Osteoblast (primary cell): ENCODE data around the gene HIBADH. TPM values are rescaled to one million over a fixed set of nuclear protein-coding genes. Genes with fewer than 3 reads are reported as not detected.

Experiments
- DNase-seq: peaks from one replicate; pipeline ENCODE4 v3.0.0; 2011; ENCODE audit warnings: low spot score, mixed read lengths; ENCODE audit not compliant: insufficient read length; ENCODE audit errors: missing footprints
- H2AFZ ChIP-seq: 2 replicates; pipeline ENCODE4 v1.6.0; 2011; ENCODE audit warnings: mild to moderate bottlenecking, low read length
- H3K27ac ChIP-seq: 2 replicates; pipeline ENCODE4 v1.5.1; 2011; ENCODE audit warnings: mild to moderate bottlenecking, low read depth, low read length, moderate library complexity
- H3K27me3 ChIP-seq: 2 replicates; pipeline ENCODE4 v1.6.0; 2012; ENCODE audit warnings: mild to moderate bottlenecking, control low read depth, inconsistent platforms, low read length, moderate library complexity; ENCODE audit not compliant: insufficient read depth
- H3K36me3 ChIP-seq: 2 replicates; pipeline ENCODE4 v1.5.1; 2011; ENCODE audit warnings: mild to moderate bottlenecking, low read length, control low read depth, moderate library complexity; ENCODE audit not compliant: insufficient read depth
- H3K4me1 ChIP-seq: 2 replicates; pipeline ENCODE4 v1.5.1; 2011; ENCODE audit warnings: mild to moderate bottlenecking, low read length, control low read depth, moderate library complexity; ENCODE audit not compliant: insufficient read depth
- H3K4me2 ChIP-seq: 2 replicates; pipeline ENCODE4 v1.6.0; 2011; ENCODE audit warnings: mild to moderate bottlenecking, low read length; ENCODE audit not compliant: insufficient read depth
- H3K4me3 ChIP-seq: fragments of 200-600 bp; sonication (generic); 3 replicates; pipeline ENCODE4 v1.5.1; 2012; ENCODE audit warnings: mild to moderate bottlenecking, low read length, inconsistent platforms; ENCODE audit not compliant: insufficient read depth
- H3K79me2 ChIP-seq: 2 replicates; pipeline ENCODE4 v1.6.0; 2012; ENCODE audit warnings: mild to moderate bottlenecking, low read length, control low read depth, inconsistent platforms; ENCODE audit not compliant: insufficient read depth
- H3K9me3 ChIP-seq: 2 replicates; pipeline ENCODE4 v1.5.1; 2011; ENCODE audit warnings: low read depth, low read length, control low read depth
- H4K20me1 ChIP-seq: 2 replicates; pipeline ENCODE4 v1.6.0; 2012; ENCODE audit warnings: mild to moderate bottlenecking, low read length, control low read depth; ENCODE audit not compliant: insufficient read depth
- total RNA-seq: library from RNA; depleted of rRNA; stranded (reverse); fragments of >200 nt; gene quantifications from 2 replicates; pipeline ENCODE4 v1.2.3, GENCODE V29; 2012
- TF ChIP-seq, protein P1 (sequence below): IDR thresholded peaks from 2 replicates; pipeline ENCODE4 v1.5.1; 2011; ENCODE audit warnings: mild to moderate bottlenecking, low read depth, low read length, moderate library complexity; ENCODE audit errors: extremely low read depth

Gene HIBADH
- total RNA-seq, 1 donor: 76.0 TPM

DNA sequence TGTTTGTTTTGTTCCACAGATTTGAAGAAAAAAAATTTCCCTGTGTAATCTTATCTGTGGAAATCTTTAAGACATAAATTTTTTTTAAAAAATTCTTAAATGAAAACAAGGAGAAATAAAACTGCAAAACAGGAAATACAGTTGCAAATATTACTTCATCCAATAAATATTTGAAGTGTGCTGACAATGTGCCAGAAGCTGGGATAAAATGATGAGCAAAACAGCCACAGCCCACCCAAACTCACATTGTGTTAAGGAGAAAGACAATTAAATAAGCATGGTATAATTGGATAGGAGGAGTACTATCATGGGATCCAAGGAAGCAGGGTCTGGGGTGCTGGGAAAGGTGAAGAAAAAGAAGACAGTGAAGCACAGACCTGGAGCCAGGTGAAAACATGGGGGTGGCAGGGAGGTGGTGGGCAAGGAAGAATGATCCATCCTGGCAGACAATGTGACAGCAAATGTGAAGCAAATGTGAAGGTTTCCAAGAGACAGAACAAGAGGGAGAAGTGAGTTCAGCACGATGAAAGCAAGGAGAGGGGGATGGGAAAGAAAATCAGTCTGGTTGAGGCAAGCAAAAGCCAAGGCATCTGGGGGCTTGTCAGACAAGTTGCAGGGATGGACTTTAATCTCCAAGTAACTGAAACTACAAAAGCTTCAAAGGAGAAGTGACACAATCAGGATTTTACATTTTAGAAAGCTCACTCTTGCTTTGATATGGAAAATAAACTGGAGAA, 135.9 kb downstream of the HIBADH start:
- DNase-seq: no peak

DNA sequence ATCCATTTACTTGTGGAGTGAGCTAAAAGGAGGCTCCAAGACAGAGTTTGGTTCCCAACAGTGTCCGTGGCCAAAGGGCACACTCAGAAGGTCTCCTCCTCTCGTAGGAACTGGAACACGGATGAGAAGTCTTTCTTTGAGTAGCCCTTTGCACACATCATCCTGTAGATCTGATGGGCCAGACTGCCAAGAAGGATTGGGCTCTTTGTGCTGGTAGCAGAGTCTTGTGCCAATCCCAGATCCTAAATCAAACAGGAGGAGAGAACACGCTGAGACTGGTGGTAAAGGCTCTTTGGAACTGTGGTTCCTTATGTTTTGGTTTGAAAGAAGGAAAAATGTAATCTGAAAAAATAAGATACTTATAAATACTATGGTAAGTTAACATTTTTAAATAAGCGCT, 136.6 kb downstream of the HIBADH start:
- TF ChIP-seq, protein P1, sequence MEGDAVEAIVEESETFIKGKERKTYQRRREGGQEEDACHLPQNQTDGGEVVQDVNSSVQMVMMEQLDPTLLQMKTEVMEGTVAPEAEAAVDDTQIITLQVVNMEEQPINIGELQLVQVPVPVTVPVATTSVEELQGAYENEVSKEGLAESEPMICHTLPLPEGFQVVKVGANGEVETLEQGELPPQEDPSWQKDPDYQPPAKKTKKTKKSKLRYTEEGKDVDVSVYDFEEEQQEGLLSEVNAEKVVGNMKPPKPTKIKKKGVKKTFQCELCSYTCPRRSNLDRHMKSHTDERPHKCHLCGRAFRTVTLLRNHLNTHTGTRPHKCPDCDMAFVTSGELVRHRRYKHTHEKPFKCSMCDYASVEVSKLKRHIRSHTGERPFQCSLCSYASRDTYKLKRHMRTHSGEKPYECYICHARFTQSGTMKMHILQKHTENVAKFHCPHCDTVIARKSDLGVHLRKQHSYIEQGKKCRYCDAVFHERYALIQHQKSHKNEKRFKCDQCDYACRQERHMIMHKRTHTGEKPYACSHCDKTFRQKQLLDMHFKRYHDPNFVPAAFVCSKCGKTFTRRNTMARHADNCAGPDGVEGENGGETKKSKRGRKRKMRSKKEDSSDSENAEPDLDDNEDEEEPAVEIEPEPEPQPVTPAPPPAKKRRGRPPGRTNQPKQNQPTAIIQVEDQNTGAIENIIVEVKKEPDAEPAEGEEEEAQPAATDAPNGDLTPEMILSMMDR: no peak
- no peaks in the 10 kb centered on the region for H3K9me3 ChIP-seq
- H2AFZ ChIP-seq: no peak overlapping the region
- DNase-seq: peak; percentile 15
- H3K4me3 ChIP-seq: no peak overlapping the region
- H3K79me2 ChIP-seq: no peaks in the 10 kb centered on the region
- no peaks in the 10 kb centered on the region for H3K27me3 ChIP-seq
- H3K27ac ChIP-seq: no peak overlapping the region
- peaks cover 18% of the 10 kb centered on the region for H3K36me3 ChIP-seq
- no peaks in the 10 kb centered on the region for H3K4me1 ChIP-seq
- H4K20me1 ChIP-seq: no peaks in the 10 kb centered on the region
- H3K4me2 ChIP-seq: no peak overlapping the region

More for the DNA sequence above, 135.9 kb downstream of the HIBADH start:
- Histone ChIP-seq H3K9me3 (no peaks in the 10 kb centered on the region), H3K36me3 (peaks cover 18% of the 10 kb centered on the region), H3K79me2 (no peaks in the 10 kb centered on the region), H3K27me3 (no peaks in the 10 kb centered on the region), H3K4me1 (no peaks in the 10 kb centered on the region), H3K4me2 (no peak overlapping the region), H2AFZ (no peak overlapping the region), H4K20me1 (no peaks in the 10 kb centered on the region), H3K27ac (no peak overlapping the region), H3K4me3 (no peak overlapping the region)
- TF ChIP-seq, protein P1: no peak

DNA sequence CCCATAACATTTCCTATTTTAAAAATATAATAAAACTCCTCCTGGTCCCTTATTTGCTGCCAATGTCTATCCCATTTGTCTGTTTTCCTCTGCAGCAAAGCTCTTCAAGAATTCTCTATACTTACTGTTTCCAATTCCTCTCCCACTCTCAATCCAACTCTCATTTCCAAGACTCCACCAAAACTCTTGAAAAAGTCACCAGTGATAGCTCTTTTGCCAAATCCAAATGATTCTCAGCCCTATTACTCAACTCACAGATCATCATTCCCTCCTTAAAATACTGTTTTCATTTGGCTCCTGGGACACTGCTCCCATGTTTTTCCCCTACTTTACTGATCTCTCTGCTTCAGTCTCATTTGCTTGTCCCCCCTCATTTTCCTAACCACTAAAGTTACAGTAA, 139.4 kb downstream of the HIBADH start:
- DNase-seq: no peak
- no peak overlapping the region for H3K27ac ChIP-seq
- H4K20me1 ChIP-seq: no peaks in the 10 kb centered on the region

DNA sequence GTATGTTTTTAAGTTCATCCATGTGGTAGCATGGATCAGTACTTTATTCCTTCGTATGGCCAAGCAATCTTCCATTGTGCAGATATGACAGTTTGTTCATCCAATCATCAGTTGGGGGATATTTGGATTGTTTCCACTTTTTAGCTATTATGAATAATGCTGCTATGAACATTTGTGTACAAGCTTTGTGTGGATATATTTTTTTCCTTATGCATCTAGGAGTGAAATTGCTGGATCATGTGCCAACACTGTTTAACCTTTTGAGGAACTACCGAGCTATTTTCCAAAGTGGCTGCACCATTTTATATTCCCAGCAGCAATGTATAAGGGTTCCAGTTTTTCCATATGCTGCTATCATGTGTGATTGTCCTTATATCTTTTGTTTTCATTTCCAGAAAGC, 140.1 kb downstream of the HIBADH start:
- Histone ChIP-seq H4K20me1 (no peaks in the 10 kb centered on the region), H3K9me3 (no peaks in the 10 kb centered on the region), H2AFZ (no peak overlapping the region), H3K79me2 (no peaks in the 10 kb centered on the region), H3K4me1 (peaks cover 4% of the 10 kb centered on the region), H3K4me2 (no peak overlapping the region), H3K27ac (no peak overlapping the region), H3K4me3 (no peak overlapping the region), H3K27me3 (no peaks in the 10 kb centered on the region), H3K36me3 (peaks cover 9% of the 10 kb centered on the region)
- TF ChIP-seq, protein P1: no peak
- no peak for DNase-seq

More for the DNA sequence above, 139.4 kb downstream of the HIBADH start:
- no peak overlapping the region for H3K4me3 ChIP-seq
- peaks cover 9% of the 10 kb centered on the region for H3K36me3 ChIP-seq
- no peaks in the 10 kb centered on the region for H3K27me3 ChIP-seq
- TF ChIP-seq, protein P1: no peak
- no peak overlapping the region for H3K4me2 ChIP-seq
- H3K9me3 ChIP-seq: no peaks in the 10 kb centered on the region
- H3K79me2 ChIP-seq: no peaks in the 10 kb centered on the region
- H2AFZ ChIP-seq: no peak overlapping the region
- peaks cover 4% of the 10 kb centered on the region for H3K4me1 ChIP-seq
